NCI-H524 (cell line): Measurements from ENCODE around the gene C2CD2.
"Not testable (repeated sequence)": the region's sequence is repeated elsewhere in the genome, so short reads cannot be mapped to it uniquely, and the experiment has no call there.

Experiments used
- DNase-seq, 2 experiments: peaks; one replicate each; lab custom pipeline; 2025; lab: John Stamatoyannopoulos, UW

Gene C2CD2

DNA sequence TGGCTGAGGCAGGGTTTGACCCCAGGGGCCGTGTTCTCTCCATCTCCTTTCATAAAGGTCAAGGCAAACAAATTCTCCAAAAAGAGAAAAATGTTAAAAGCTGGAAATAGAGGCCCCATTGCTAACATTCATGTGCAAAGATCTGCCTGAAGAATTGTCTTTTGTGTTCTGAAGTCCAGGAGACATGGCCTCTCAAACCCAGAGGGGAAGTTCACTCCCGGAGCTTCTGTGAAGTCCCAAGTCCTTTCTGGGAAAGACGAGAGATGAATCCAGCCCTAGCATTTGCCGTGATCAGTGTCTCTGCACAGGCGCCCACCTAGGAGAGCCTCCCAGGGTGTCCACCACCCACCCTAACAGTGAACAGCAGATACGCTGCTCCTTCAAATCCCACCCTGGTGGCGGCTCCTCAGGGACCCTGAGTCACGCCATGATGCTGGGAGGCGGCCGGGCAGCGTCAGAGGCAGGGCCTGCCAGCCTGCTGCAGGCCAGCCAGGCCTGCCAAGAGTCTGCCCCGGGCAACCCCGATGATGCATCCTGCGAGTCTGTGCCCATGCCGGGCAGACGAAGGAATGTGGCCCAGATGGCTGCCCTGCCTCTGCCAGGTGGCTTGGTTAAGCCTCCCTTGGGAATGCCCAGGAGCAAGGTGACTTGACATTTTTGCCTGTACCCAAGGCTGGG lies 5.2 kb upstream of the C2CD2 start:
- DNase-seq: peak; percentile 21 to 66

- peak; percentile 87 to 92 for DNase-seq
These were observed 4.4 kb upstream of the C2CD2 start for GRCh38 chr21:41957991-41958766.

GRCh38 chr21:41956926-41957729 lies 3.3 kb upstream of the C2CD2 start:
- DNase-seq: peak; percentile 10 to 55

- no peak for DNase-seq
These were observed 1.7 kb upstream of the C2CD2 start for GRCh38 chr21:41955516-41955915.

GRCh38 chr21:41954654-41955499 lies 1.1 kb upstream of the C2CD2 start:
- DNase-seq: no peak

DNA sequence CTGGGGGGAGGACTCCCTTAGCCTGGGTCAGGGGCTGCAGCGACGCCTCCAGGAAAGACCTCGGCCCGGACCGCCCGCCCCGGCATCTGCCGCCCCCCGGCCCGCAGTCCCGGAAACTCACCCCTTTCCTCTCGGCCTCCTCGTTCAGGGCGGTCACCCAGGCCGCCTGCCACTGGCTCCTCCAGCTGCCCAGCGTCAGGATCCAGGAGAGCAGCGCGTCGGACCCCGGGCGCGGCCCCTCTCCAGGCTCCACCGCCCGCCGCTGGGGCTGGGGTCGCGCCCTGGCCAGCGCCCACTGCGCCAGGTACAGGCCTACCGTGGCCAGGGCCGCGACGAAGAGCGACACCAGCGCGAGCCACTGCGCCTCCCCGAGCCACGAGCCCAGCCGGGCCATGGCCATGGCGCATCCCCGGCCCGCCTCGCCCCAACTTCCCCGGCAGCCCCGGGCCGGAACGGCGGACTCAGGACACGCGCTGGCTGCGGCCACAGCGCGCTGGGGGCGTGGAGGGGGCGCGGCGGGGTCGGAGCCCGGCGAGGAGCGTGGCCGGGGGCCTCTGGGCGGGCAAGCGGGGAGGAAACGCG lies 478 bp downstream of the C2CD2 start:
- DNase-seq: peak in 1 of 2 experiments; percentile 25

DNA sequence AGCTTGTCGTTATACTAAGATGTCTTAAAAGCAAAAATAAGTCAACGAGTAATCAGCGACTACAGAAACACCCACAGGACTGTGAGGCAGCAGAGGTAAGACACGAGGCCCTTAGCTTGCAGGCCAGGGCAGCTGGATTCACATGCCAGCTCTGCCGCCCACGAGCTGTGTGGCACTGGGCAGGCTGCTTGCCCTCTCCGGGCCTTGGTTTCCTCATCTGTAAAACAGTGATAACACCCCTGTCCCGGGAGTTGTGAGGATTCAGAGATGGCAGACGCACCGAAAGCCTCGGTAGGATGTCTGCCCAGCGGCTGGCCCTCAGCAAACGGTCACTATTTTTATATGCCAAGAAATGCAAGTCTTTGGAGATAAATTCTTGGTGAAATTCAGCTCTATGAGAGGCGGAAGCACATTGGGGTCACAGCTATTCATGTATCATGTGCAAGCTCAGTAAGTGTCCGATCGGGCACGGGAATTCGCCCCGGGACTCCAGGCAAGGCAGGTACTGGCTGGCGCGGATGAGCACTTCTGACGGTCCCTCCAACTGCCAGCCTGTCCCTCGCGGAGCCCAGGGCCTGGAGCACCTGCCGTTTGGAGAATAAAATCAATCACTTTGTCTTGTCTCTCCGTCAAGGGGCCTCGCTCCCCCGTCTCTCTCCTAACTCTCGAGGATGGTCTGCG lies 1.1 kb downstream of the C2CD2 start:
- DNase-seq: peak in 1 of 2 experiments; percentile 29

- no peak for DNase-seq
These were observed 1.8 kb downstream of the C2CD2 start for GRCh38 chr21:41951876-41952567.

- DNase-seq: peak; percentile 34 to 54
These were observed 2.9 kb downstream of the C2CD2 start for GRCh38 chr21:41950941-41951351.

- DNase-seq: not testable (repeated sequence)
These were observed 4.2 kb downstream of the C2CD2 start for GRCh38 chr21:41949631-41950030.

DNA sequence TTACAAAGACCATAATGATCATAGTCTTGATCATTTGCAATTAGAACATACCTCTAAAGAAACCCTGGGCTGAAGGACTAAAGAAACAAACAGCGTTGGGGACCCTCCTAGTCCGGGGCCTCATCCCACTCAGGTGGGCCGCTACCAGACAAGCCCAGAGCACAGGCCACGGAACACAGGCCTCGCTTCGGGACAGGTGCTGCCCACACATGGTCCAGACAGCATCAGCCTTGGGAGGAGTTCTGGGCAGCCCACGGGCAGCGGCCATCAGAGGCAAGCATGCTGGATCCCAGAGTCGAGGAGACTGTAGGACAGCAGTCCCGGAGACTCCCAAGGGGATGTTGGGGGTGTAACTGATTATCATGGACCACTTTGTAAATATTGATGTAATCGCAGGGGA lies 4.9 kb downstream of the C2CD2 start:
- no peak for DNase-seq

- no peak for DNase-seq
These were observed 5.5 kb downstream of the C2CD2 start for GRCh38 chr21:41948078-41948895.

- no peak for DNase-seq
These were observed 7.8 kb downstream of the C2CD2 start for GRCh38 chr21:41945982-41946381.

- DNase-seq: no peak
These were observed 10.0 kb downstream of the C2CD2 start for GRCh38 chr21:41943851-41944250.

DNA sequence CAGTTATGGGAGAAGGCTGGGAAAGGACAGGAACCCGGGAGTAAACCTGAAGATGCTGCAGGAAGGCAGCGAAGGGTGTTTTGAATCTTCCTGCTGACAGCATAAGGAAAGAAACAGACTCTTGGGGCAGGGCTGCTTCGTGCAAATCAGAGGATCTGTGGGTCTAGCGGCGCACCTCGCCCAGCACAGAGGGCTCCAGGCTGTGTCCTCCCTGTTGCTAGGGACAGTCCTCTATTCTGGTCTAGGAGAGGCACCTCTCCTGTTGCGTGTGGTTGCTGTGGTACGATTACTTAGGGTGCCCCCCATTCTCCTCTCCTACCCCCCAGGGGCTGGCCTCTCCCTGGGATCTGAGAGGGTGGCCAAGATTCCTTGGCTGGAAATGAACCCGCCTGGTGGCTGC lies 11.4 kb downstream of the C2CD2 start:
- DNase-seq: no peak

DNA sequence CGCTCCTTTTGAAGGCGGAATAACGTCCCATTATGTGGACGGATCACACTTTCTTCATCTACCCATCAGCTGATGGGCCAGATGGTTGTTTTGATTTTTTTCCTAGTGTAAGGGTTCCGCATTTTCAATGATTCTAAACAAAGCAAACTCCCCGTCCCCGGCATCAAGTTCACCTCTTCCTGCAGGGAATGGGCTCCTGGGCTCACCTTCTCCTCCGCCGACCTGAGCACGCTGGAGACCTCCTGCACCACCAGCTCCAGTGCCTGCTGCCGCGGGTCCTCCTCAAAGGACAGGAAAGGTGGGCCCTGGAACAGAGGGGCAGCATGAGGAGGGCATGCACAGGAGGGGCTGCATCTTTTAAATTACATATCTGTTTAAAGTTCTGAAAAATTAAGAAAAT lies 11.9 kb downstream of the C2CD2 start:
- no peak for DNase-seq

- DNase-seq: no peak
These were observed 13.4 kb downstream of the C2CD2 start for GRCh38 chr21:41940431-41940830.

DNA sequence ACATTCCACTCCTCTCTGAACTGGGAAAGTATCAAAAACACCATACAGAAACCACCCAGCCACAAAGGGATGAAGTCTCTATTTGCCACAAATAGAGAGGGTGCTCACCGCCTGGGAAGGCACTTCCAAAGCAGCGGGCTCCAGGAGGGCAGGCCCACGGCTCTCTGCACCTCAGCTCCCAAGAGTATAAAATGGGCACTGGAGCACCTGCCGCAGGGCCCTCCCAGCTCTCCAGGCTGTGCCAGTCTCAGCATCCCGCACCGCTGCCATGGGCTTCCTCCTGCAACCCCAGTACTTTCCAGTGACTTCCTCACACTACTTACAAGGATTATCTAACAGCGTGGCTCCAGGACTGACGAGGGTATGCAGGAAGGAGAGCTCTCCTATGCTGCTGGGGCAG lies 14.4 kb downstream of the C2CD2 start:
- DNase-seq: no peak
